Liver (tissue), 9 donors: ENCODE results near the gene MAP1A. TPM values are rescaled to one million over a fixed set of nuclear protein-coding genes. Genes with fewer than 3 reads are reported as not detected.

Experiments
- DNase-seq: peaks from one replicate; pipeline ENCODE4 v3.0.0-alpha.2; 2017; ENCODE audit warnings: low spot score
- H3K27ac ChIP-seq, 2 donors: one replicate each; pipeline ENCODE4 v1.7.0; 2013; ENCODE audit warnings: inconsistent platforms in 2 of 2, low read length in 2 of 2, control low read depth in 1 of 2, low read depth in 1 of 2, mild to moderate bottlenecking in 1 of 2
- H3K27me3 ChIP-seq, 4 donors: one replicate each; pipeline versions ENCODE4 v1.6.1 to v1.7.0; 2013; ENCODE audit warnings: low read length in 3 of 4, inconsistent platforms in 1 of 4, mild to moderate bottlenecking in 1 of 4, moderate library complexity in 1 of 4; ENCODE audit not compliant: control insufficient read depth in 4 of 4, insufficient read depth in 4 of 4
- H3K36me3 ChIP-seq, 4 donors: one replicate each; pipeline versions ENCODE4 v1.6.1 to v1.7.0; 2013; ENCODE audit warnings: low read length in 3 of 4, mild to moderate bottlenecking in 3 of 4, low read depth in 1 of 4, moderate library complexity in 1 of 4; ENCODE audit not compliant: control insufficient read depth in 4 of 4, insufficient read depth in 3 of 4
- H3K4me1 ChIP-seq, 4 donors: one replicate each; pipeline versions ENCODE4 v1.6.1 to v1.7.0; 2013; ENCODE audit warnings: low read length in 3 of 4, mild to moderate bottlenecking in 3 of 4, moderate library complexity in 1 of 4; ENCODE audit not compliant: control insufficient read depth in 4 of 4, insufficient read depth in 4 of 4
- H3K4me3 ChIP-seq, 3 donors: one replicate each; pipeline versions ENCODE4 v1.6.1 to v1.7.0; 2013; ENCODE audit warnings: low read length in 3 of 3, control low read depth in 1 of 3, low read depth in 1 of 3, mild to moderate bottlenecking in 1 of 3
- H3K9ac ChIP-seq, 2 donors: one replicate each; pipeline ENCODE4 v1.7.0; 2013; ENCODE audit warnings: low read length in 2 of 2, mild to moderate bottlenecking in 2 of 2, moderate library complexity in 2 of 2, control low read depth in 1 of 2, low read depth in 1 of 2
- H3K9me3 ChIP-seq, 4 donors: one replicate each; pipeline versions ENCODE4 v1.6.1 to v1.7.0; 2013; ENCODE audit warnings: low read length in 3 of 4; ENCODE audit not compliant: control insufficient read depth in 4 of 4
- ATF3 ChIP-seq: IDR thresholded peaks from 2 replicates; pipeline ENCODE4 v1.6.1; 2016; ENCODE audit warnings: antibody characterized with exemption
- CTCF ChIP-seq: fragments of 150-350 bp; IDR thresholded peaks from 2 replicates; pipeline ENCODE4 v1.5.1; 2017; ENCODE audit warnings: improper control_type of control experiment, low read depth, low read length; ENCODE audit not compliant: missing input control
- EGR1 ChIP-seq, 2 donors: IDR thresholded peaks; 2 replicates each; pipeline ENCODE4 v1.6.1; 2016 to 2018; ENCODE audit warnings: antibody characterized with exemption in 2 of 2, low read depth in 2 of 2
- FOXA1 ChIP-seq: IDR thresholded peaks from 2 replicates; pipeline ENCODE4 v1.6.1; 2016; ENCODE audit warnings: antibody characterized with exemption
- FOXA2 ChIP-seq: IDR thresholded peaks from 2 replicates; pipeline ENCODE4 v1.6.1; 2016; ENCODE audit warnings: antibody characterized with exemption
- GABPA ChIP-seq, 2 donors: IDR thresholded peaks in 1 of 2; conservative IDR thresholded peaks in 1 of 2; 2 replicates each; pipeline ENCODE4 v1.6.1; 2016; ENCODE audit warnings: antibody characterized with exemption in 2 of 2, mild to moderate bottlenecking in 1 of 2, moderate library complexity in 1 of 2
- HNF4A ChIP-seq, 2 donors: conservative IDR thresholded peaks; 2 replicates each; pipeline ENCODE4 v1.6.1; 2016; ENCODE audit warnings: antibody characterized with exemption in 2 of 2, mild to moderate bottlenecking in 2 of 2
- HNF4G ChIP-seq: IDR thresholded peaks from 2 replicates; pipeline ENCODE4 v1.6.1; 2016; ENCODE audit warnings: antibody characterized with exemption
- JUND ChIP-seq, 2 donors: IDR thresholded peaks; 2 replicates each; pipeline ENCODE4 v1.6.1; 2016; ENCODE audit warnings: antibody characterized with exemption in 2 of 2
- MAX ChIP-seq: IDR thresholded peaks from 2 replicates; pipeline ENCODE4 v1.6.1; 2016; ENCODE audit warnings: antibody characterized with exemption
- NR2F2 ChIP-seq: IDR thresholded peaks from 2 replicates; pipeline ENCODE4 v1.6.1; 2016; ENCODE audit warnings: antibody characterized with exemption
- RAD21 ChIP-seq, 2 donors: IDR thresholded peaks; 2 replicates each; pipeline ENCODE4 v1.6.1; 2016; ENCODE audit warnings: antibody characterized with exemption in 2 of 2, mild to moderate bottlenecking in 2 of 2
- REST ChIP-seq: IDR thresholded peaks from 2 replicates; pipeline ENCODE4 v1.6.1; 2016; ENCODE audit warnings: antibody characterized with exemption, mild to moderate bottlenecking
- RXRA ChIP-seq, 2 donors: IDR thresholded peaks; 2 replicates each; pipeline ENCODE4 v1.6.1; 2017 to 2018; ENCODE audit warnings: antibody characterized with exemption in 2 of 2, mild to moderate bottlenecking in 1 of 2
- SP1 ChIP-seq: IDR thresholded peaks from 2 replicates; pipeline ENCODE4 v1.6.1; 2018; ENCODE audit warnings: antibody characterized with exemption, mild to moderate bottlenecking
- TAF1 ChIP-seq: conservative IDR thresholded peaks from 2 replicates; pipeline ENCODE4 v1.6.1; 2016; ENCODE audit warnings: antibody characterized with exemption, mild to moderate bottlenecking
- YY1 ChIP-seq: IDR thresholded peaks from 2 replicates; pipeline ENCODE4 v1.6.1; 2016; ENCODE audit warnings: antibody characterized with exemption, mild to moderate bottlenecking
- ZBTB33 ChIP-seq: IDR thresholded peaks from 2 replicates; pipeline ENCODE4 v1.6.1; 2016; ENCODE audit warnings: antibody characterized with exemption
- WGBS: extraction: QIAGEN DNeasy Blood & Tissue Kit; methylation state at CpG from one replicate; pipeline ENCODE4 v1.1.7; 2013; 5-methylcytosine and 5-hydroxymethylcytosine counted together
- polyA plus RNA-seq, 2 donors: library from polyadenylated mRNA; stranded (reverse) in 1 of 2; unstranded in 1 of 2; fragments of 200-250 nt in 1 of 2; fragments of >200 nt in 1 of 2; fragmentation: Nextera tagmentation in 1 of 2; extraction: Ambion mirVana in 1 of 2; gene quantifications; one replicate each; pipeline versions ENCODE4 v1.2.1 to v1.2.3, GENCODE V29; 2013 to 2015
- total RNA-seq, 2 donors: library from RNA; depleted of rRNA; stranded (reverse); fragments of >200 nt; gene quantifications; one replicate each; pipeline ENCODE4 v1.2.3, GENCODE V29; 2014
- donor health status: healthy.
- donor health status: healthy.
- donor health status: healthy.
- donor health status: healthy.
- donor health status: healthy.

Gene MAP1A
- total and polyA plus RNA-seq, 4 donors: 0.11 to 0.89 (median 0.28) TPM

GRCh38 chr15:43505738-43506137, 11.7 kb upstream of the MAP1A start:
- no peak overlapping the region for H3K4me3 ChIP-seq
- DNase-seq: no peak
- peaks cover 0 to 7% (median 4%) of the 10 kb centered on the region in 4 donors for H3K4me1 ChIP-seq
- H3K27me3 ChIP-seq: no peaks in the 10 kb centered on the region
- H3K9me3 ChIP-seq: no peaks in the 10 kb centered on the region
- H3K36me3 ChIP-seq: no peaks in the 10 kb centered on the region
- WGBS: 71% methylated on average over 1 of the region's 1 CpG
- no peak overlapping the region for H3K27ac ChIP-seq
- TF ChIP-seq JUND (IDR thresholded peaks at IDR 0.05): no peak
- TF ChIP-seq CTCF: no peak
- TF ChIP-seq ATF3: no peak
- TF ChIP-seq HNF4G: no peak
- TF ChIP-seq YY1: no peak
- no peak for TF ChIP-seq HNF4A (conservative IDR thresholded peaks at IDR 0.05)
- TF ChIP-seq RAD21 (IDR thresholded peaks at IDR 0.05): no peak
- no peak for TF ChIP-seq EGR1 (IDR thresholded peaks at IDR 0.05; ENCODE audit: low read depth in 2 of 2)
- TF ChIP-seq GABPA (IDR thresholded peaks at IDR 0.05 in 1 of 2, conservative IDR thresholded peaks at IDR 0.05 in 1 of 2): no peak
- no peak for TF ChIP-seq SP1
- TF ChIP-seq FOXA1: no peak
- TF ChIP-seq ZBTB33: no peak
- no peak for TF ChIP-seq MAX
- TF ChIP-seq REST: no peak
- TF ChIP-seq NR2F2: no peak
- TF ChIP-seq TAF1: no peak
- no peak for TF ChIP-seq RXRA (IDR thresholded peaks at IDR 0.05)
- no peak for TF ChIP-seq FOXA2
- H3K9ac ChIP-seq: no peak overlapping the region
